CD14-positive monocyte (primary cell): Measurements from ENCODE around the gene CCL27. TPM values are rescaled to one million over a fixed set of nuclear protein-coding genes. Genes with fewer than 3 reads are reported as not detected.

ENCODE experiments used
- DNase-seq, 3 donors: peaks; one replicate each; pipeline ENCODE4 v3.0.0-alpha.2; 2011 to 2022
- H2AFZ ChIP-seq: 2 replicates; pipeline ENCODE4 v1.6.0; 2012; ENCODE audit warnings: mild to moderate bottlenecking, low read depth, low read length, inconsistent platforms; ENCODE audit not compliant: insufficient read depth, poor library complexity, severe bottlenecking
- H3K27ac ChIP-seq, 2 donors: 1 replicate in 1 of 2; 2 replicates in 1 of 2; pipeline ENCODE4 v1.5.1; 2012 to 2013; ENCODE audit warnings: low read length in 2 of 2, control low read depth in 1 of 2, inconsistent platforms in 1 of 2, low read depth in 1 of 2, mild to moderate bottlenecking in 1 of 2
- H3K27me3 ChIP-seq, 2 donors: one replicate each; pipeline versions ENCODE4 v1.6.0 to v1.6.1; 2011 to 2013; ENCODE audit warnings: low read length in 2 of 2; ENCODE audit not compliant: control insufficient read depth in 2 of 2, insufficient read depth in 2 of 2
- H3K36me3 ChIP-seq, 2 donors: replicated peaks in 1 of 2; 1 replicate in 1 of 2; 2 replicates in 1 of 2; pipeline versions ENCODE4 v1.5.1 to v1.6.1; 2012 to 2013; ENCODE audit warnings: low read length in 2 of 2, control low read depth in 1 of 2, inconsistent platforms in 1 of 2, mild to moderate bottlenecking in 1 of 2; ENCODE audit not compliant: insufficient read depth in 2 of 2, control insufficient read depth in 1 of 2
- H3K4me1 ChIP-seq, 2 donors: 1 replicate in 1 of 2; 2 replicates in 1 of 2; pipeline versions ENCODE4 v1.5.1 to v1.6.1; 2012 to 2013; ENCODE audit warnings: low read length in 2 of 2, control low read depth in 1 of 2, inconsistent platforms in 1 of 2, mild to moderate bottlenecking in 1 of 2, moderate library complexity in 1 of 2; ENCODE audit not compliant: insufficient read depth in 2 of 2, control insufficient read depth in 1 of 2
- H3K4me2 ChIP-seq: replicated peaks from 2 replicates; pipeline ENCODE3; 2012; ENCODE audit warnings: low read length, moderate library complexity, mild to moderate bottlenecking; ENCODE audit not compliant: poor library complexity, severe bottlenecking; ENCODE audit errors: extremely low read depth
- H3K4me3 ChIP-seq, 3 experiments: fragments of 200-600 bp in 1 of 3; sonication (generic) in 1 of 3; replicated peaks in 1 of 3; 1 replicate in 2 of 3; 2 replicates in 1 of 3; pipeline ENCODE4 v1.5.1; 2011 to 2013; ENCODE audit warnings: low read length in 3 of 3, mild to moderate bottlenecking in 3 of 3, control low read depth in 2 of 3, low read depth in 2 of 3, inconsistent platforms in 1 of 3, moderate library complexity in 1 of 3
- H3K79me2 ChIP-seq: 2 replicates; pipeline ENCODE4 v1.6.0; 2012; ENCODE audit warnings: mild to moderate bottlenecking, control low read depth, inconsistent platforms, low read length, moderate library complexity; ENCODE audit not compliant: insufficient read depth
- H3K9ac ChIP-seq: 2 replicates; pipeline ENCODE4 v1.6.0; 2017; ENCODE audit warnings: low read length, mild to moderate bottlenecking; ENCODE audit not compliant: insufficient read depth, poor library complexity, severe bottlenecking
- H3K9me3 ChIP-seq, 2 donors: replicated peaks in 1 of 2; 1 replicate in 1 of 2; 2 replicates in 1 of 2; pipeline versions ENCODE4 v1.5.1 to v1.6.1; 2012 to 2013; ENCODE audit warnings: low read length in 2 of 2, control low read depth in 1 of 2; ENCODE audit not compliant: control insufficient read depth in 1 of 2, insufficient read depth in 1 of 2
- H4K20me1 ChIP-seq: 2 replicates; pipeline ENCODE4 v1.6.0; 2012; ENCODE audit warnings: mild to moderate bottlenecking, low read length, control low read depth, moderate library complexity; ENCODE audit not compliant: insufficient read depth
- H3K27ac Mint-ChIP-seq, 7 donors: one replicate each; pipeline ENCODE4 v1.8.0; 2020; ENCODE audit warnings: mild to moderate bottlenecking in 7 of 7, mixed read lengths in 7 of 7, moderate library complexity in 6 of 7, inconsistent platforms in 2 of 7
- H3K27me3 Mint-ChIP-seq, 3 donors: one replicate each; pipeline ENCODE4 v1.8.0; 2021 to 2022; ENCODE audit warnings: low read depth in 3 of 3, mild to moderate bottlenecking in 3 of 3, mixed read lengths in 3 of 3, moderate library complexity in 3 of 3, inconsistent platforms in 1 of 3
- H3K36me3 Mint-ChIP-seq, 2 donors: one replicate each; pipeline ENCODE4 v1.8.0; 2020; ENCODE audit warnings: mixed read lengths in 2 of 2, inconsistent platforms in 1 of 2, mild to moderate bottlenecking in 1 of 2
- H3K4me1 Mint-ChIP-seq: one replicate; pipeline ENCODE4 v1.8.0; 2020; ENCODE audit warnings: mild to moderate bottlenecking, mixed read lengths
- H3K4me3 Mint-ChIP-seq, 2 donors: one replicate each; pipeline ENCODE4 v1.8.0; 2020; ENCODE audit warnings: mild to moderate bottlenecking in 2 of 2, mixed read lengths in 2 of 2, moderate library complexity in 1 of 2
- H3K9me3 Mint-ChIP-seq, 7 donors: one replicate each; pipeline ENCODE4 v1.8.0; 2020 to 2022; ENCODE audit warnings: mixed read lengths in 7 of 7, mild to moderate bottlenecking in 6 of 7, moderate library complexity in 6 of 7, inconsistent platforms in 2 of 7
- CTCF ChIP-seq: fragments of 200-600 bp; IDR thresholded peaks from one replicate; pipeline ENCODE4 v1.8.0; 2022; ENCODE audit warnings: antibody characterized with exemption, mild to moderate bottlenecking
- WGBS: methylation state at CpG from one replicate; pipeline ENCODE4 v1.1.5; 2013; ENCODE audit warnings: missing lambda C conversion rate; ENCODE audit not compliant: insufficient coverage; 5-methylcytosine and 5-hydroxymethylcytosine counted together
- intact Hi-C, 2 donors: fragments of 100-400 bp; cut with micrococcal nuclease; formaldehyde crosslinking; loops; one replicate each; pipeline versions ENCODE4 v1.15.0 to v1.15.1; 2023
- polyA plus RNA-seq, 3 donors: library from polyadenylated mRNA; depleted of rRNA in 1 of 3; unstranded in 2 of 3; stranded (reverse) in 1 of 3; fragments of 300-500 nt in 2 of 3; fragments of >200 nt in 1 of 3; fragmentation: Illumina TruSeq in 2 of 3; gene quantifications; 1 replicate in 2 of 3; 2 replicates in 1 of 3; pipeline ENCODE4 v1.2.3, GENCODE V29; 2012 to 2021
- small RNA-seq: library from RNA; depleted of rRNA; stranded (forward); fragments of <200 nt; gene quantifications from one replicate; pipeline ENCODE3, GENCODE V24; 2012; ENCODE audit warnings: low read depth; ENCODE audit not compliant: insufficient read length

Gene CCL27
- polyA plus RNA-seq, 3 donors: not detected

GRCh38 chr9:34612788-34613390 is 49.6 kb downstream of the CCL27 start:
- Histone ChIP-seq H3K4me2 (peak overlapping the region; percentile 80), H2AFZ (peak overlapping the region; percentile 100), H3K27ac (peak overlapping the region; percentile 76 to 97), H3K36me3 (peaks cover 39 to 46% of the 10 kb centered on the region in 2 donors), H3K9ac (peak overlapping the region; percentile 95), H4K20me1 (no peaks in the 10 kb centered on the region), H3K4me1 (peaks cover 24 to 30% of the 10 kb centered on the region in 2 donors), H3K4me3 (peak overlapping the region; percentile 78 to 91 (median 85)), H3K9me3 (no peaks in the 10 kb centered on the region), H3K79me2 (peaks cover 13% of the 10 kb centered on the region), H3K27me3 (no peaks in the 10 kb centered on the region)
- peak overlapping the region; percentile 77 to 94 (median 92) for H3K27ac Mint-ChIP-seq
- peaks cover 27% of the 10 kb centered on the region for H3K4me1 Mint-ChIP-seq
- peak overlapping the region; percentile 81 to 93 for H3K4me3 Mint-ChIP-seq
- peak; percentile 89 for TF ChIP-seq CTCF
- H3K27me3 Mint-ChIP-seq: peaks cover 0 to 2% (median 0%) of the 10 kb centered on the region in 3 donors
- 1% methylated on average over 14 of the region's 15 CpGs for WGBS
- peaks cover 40 to 42% of the 10 kb centered on the region in 2 donors for H3K36me3 Mint-ChIP-seq
- peaks cover 0 to 3% (median 0%) of the 10 kb centered on the region in 7 donors for H3K9me3 Mint-ChIP-seq
- peak; percentile 73 to 89 (median 87) for DNase-seq
- intact Hi-C loops: loop anchor here (1.0 to 10.0 kb wide), 3 partner anchors 21 to 158 kb away; partner anchors contain the start of genes DNAI1 (in 2 of the 2) and FAM219A (in 2 of the 2)

Small RNAs within 50 kb of the gene (small RNA-seq; reads per million reads assigned to genes)
- not detected for gene CCL27

Other genes with a start within 250 kb of the CCL27 start
- gene FAM219A, start 204.1 kb downstream of the CCL27 start, polyA plus RNA-seq: 10 to 100 TPM in 1 of 3 donors, 1 to 10 TPM in 1, under 1 TPM in 1; 0.61 to 15.3 (median 1.2) TPM
- gene DNAI1, start 203.9 kb downstream of the CCL27 start, polyA plus RNA-seq: not detected
- 1 to 10 TPM; 2.3 to 3.2 (median 2.7) TPM for gene ENHO, start 139.7 kb downstream of the CCL27 start, polyA plus RNA-seq
- gene CNTFR, start 72.9 kb downstream of the CCL27 start, polyA plus RNA-seq: not detected
- gene RPP25L, start 50.6 kb downstream of the CCL27 start, polyA plus RNA-seq: 10 to 100 TPM; 20.1 to 42.3 (median 39.4) TPM
- gene DCTN3, start 42.2 kb downstream of the CCL27 start, polyA plus RNA-seq: 100 to 1,000 TPM; 120 to 174 (median 143) TPM
- gene ARID3C, start 33.6 kb downstream of the CCL27 start, polyA plus RNA-seq: not detected
- 10 to 100 TPM; 26.6 to 59.6 (median 49.5) TPM for gene SIGMAR1, start 24.9 kb downstream of the CCL27 start, polyA plus RNA-seq
- 100 to 1,000 TPM in 1 of 3 donors, 10 to 100 TPM in 2; 25.6 to 103 (median 26.9) TPM for gene GALT, start 16.0 kb downstream of the CCL27 start, polyA plus RNA-seq
- 10 to 100 TPM in 1 of 3 donors, 1 to 10 TPM in 2; 2.8 to 39.1 (median 4.1) TPM for gene IL11RA, start 10.5 kb downstream of the CCL27 start, polyA plus RNA-seq
- under 1 TPM in 1 of 3 donors, not detected in 2; 0.21 TPM for gene CCL19, start 28.6 kb upstream of the CCL27 start, polyA plus RNA-seq
- gene CCL21, start 47.5 kb upstream of the CCL27 start, polyA plus RNA-seq: not detected